Measurements from ENCODE around the gene FNDC3A.

GRCh38 chr13:49218493-49219051 lies 242.9 kb downstream of the FNDC3A start:
- TF ChIP-seq EP300 (IDR thresholded peaks at IDR 0.05), result no peak
- TF ChIP-seq, protein P1, sequence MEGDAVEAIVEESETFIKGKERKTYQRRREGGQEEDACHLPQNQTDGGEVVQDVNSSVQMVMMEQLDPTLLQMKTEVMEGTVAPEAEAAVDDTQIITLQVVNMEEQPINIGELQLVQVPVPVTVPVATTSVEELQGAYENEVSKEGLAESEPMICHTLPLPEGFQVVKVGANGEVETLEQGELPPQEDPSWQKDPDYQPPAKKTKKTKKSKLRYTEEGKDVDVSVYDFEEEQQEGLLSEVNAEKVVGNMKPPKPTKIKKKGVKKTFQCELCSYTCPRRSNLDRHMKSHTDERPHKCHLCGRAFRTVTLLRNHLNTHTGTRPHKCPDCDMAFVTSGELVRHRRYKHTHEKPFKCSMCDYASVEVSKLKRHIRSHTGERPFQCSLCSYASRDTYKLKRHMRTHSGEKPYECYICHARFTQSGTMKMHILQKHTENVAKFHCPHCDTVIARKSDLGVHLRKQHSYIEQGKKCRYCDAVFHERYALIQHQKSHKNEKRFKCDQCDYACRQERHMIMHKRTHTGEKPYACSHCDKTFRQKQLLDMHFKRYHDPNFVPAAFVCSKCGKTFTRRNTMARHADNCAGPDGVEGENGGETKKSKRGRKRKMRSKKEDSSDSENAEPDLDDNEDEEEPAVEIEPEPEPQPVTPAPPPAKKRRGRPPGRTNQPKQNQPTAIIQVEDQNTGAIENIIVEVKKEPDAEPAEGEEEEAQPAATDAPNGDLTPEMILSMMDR (IDR thresholded peaks at IDR 0.05), result no peak

All from esophagus muscularis mucosa (tissue), 3 donors.